Neural progenitor cell (in vitro differentiated cells): Measurements from ENCODE around the gene FERMT3.

Experiments
- CTCF ChIP-seq: fragments of 200-600 bp; sonication (generic); IDR thresholded peaks from 2 replicates; pipeline ENCODE4 v1.5.1; 2017; ENCODE audit warnings: antibody characterized with exemption, mild to moderate bottlenecking
- EZH2 ChIP-seq: fragments of 200-600 bp; sonication (generic); IDR thresholded peaks from 2 replicates; pipeline ENCODE4 v1.6.1; 2017; ENCODE audit warnings: antibody characterized with exemption, mild to moderate bottlenecking, moderate library complexity
- EZH2phosphoT487 ChIP-seq: fragments of 200-600 bp; sonication (generic); IDR thresholded peaks from 2 replicates; pipeline ENCODE4 v1.6.1; 2017; ENCODE audit warnings: antibody characterized with exemption

GRCh38 chr11:64238999-64239398, 32.5 kb downstream of the FERMT3 start:
- no peak for TF ChIP-seq EZH2phosphoT487
- no peak for TF ChIP-seq CTCF
- TF ChIP-seq EZH2, result no peak
